Measurements from ENCODE around the gene IGHMBP2.

Gene IGHMBP2

GRCh38 chr11:68938816-68939582, 35.3 kb downstream of the IGHMBP2 start:
- DNase-seq (ENCODE audit: low read depth in 2 of 3, low spot score in 2 of 3): no peak

GRCh38 chr11:68939583-68940555, 36.2 kb downstream of the IGHMBP2 start:
- DNase-seq (ENCODE audit: low read depth in 2 of 3, low spot score in 2 of 3): no peak

GRCh38 chr11:68940651-68941323, 37.1 kb downstream of the IGHMBP2 start:
- no peak for DNase-seq (ENCODE audit: low read depth in 2 of 3, low spot score in 2 of 3)

- no peak for DNase-seq (ENCODE audit: low read depth in 2 of 3, low spot score in 2 of 3)
Observed at GRCh38 chr11:68941324-68942094, 37.8 kb downstream of the IGHMBP2 start.

- DNase-seq (ENCODE audit: low read depth in 2 of 3, low spot score in 2 of 3): no peak
Observed at GRCh38 chr11:68942095-68942620, 38.5 kb downstream of the IGHMBP2 start.

GRCh38 chr11:68942751-68943271, 39.1 kb downstream of the IGHMBP2 start:
- DNase-seq (ENCODE audit: low read depth in 2 of 3, low spot score in 2 of 3): no peak

- DNase-seq (ENCODE audit: low read depth in 2 of 3, low spot score in 2 of 3): no peak
Observed at GRCh38 chr11:68946416-68947090, 42.9 kb downstream of the IGHMBP2 start.

GRCh38 chr11:68947151-68947550, 43.5 kb downstream of the IGHMBP2 start:
- no peak for DNase-seq (ENCODE audit: low read depth in 2 of 3, low spot score in 2 of 3)

- no peak for DNase-seq (ENCODE audit: low read depth in 2 of 3, low spot score in 2 of 3)
Observed at GRCh38 chr11:68948496-68948895, 44.8 kb downstream of the IGHMBP2 start.

GRCh38 chr11:68948935-68949334, 45.2 kb downstream of the IGHMBP2 start:
- DNase-seq (ENCODE audit: low read depth in 2 of 3, low spot score in 2 of 3): no peak

GRCh38 chr11:68950270-68950669, 46.6 kb downstream of the IGHMBP2 start:
- no peak for DNase-seq (ENCODE audit: low read depth in 2 of 3, low spot score in 2 of 3)

GRCh38 chr11:68950762-68951161, 47.1 kb downstream of the IGHMBP2 start:
- no peak for DNase-seq (ENCODE audit: low read depth in 2 of 3, low spot score in 2 of 3)

- no peak for DNase-seq (ENCODE audit: low read depth in 2 of 3, low spot score in 2 of 3)
Observed at GRCh38 chr11:68954836-68955606, 51.3 kb downstream of the IGHMBP2 start.

GRCh38 chr11:68955607-68955958, 51.9 kb downstream of the IGHMBP2 start:
- DNase-seq (ENCODE audit: low read depth in 2 of 3, low spot score in 2 of 3): no peak

GRCh38 chr11:68956142-68956541, 52.5 kb downstream of the IGHMBP2 start:
- no peak for DNase-seq (ENCODE audit: low read depth in 2 of 3, low spot score in 2 of 3)

- DNase-seq (ENCODE audit: low read depth in 2 of 3, low spot score in 2 of 3): no peak
Observed at GRCh38 chr11:68956547-68957254, 53.0 kb downstream of the IGHMBP2 start.

GRCh38 chr11:68958211-68958610, 54.5 kb downstream of the IGHMBP2 start:
- no peak for DNase-seq (ENCODE audit: low read depth in 2 of 3, low spot score in 2 of 3)
